NCI-H526 (cell line): ENCODE data around the gene ABCE1.
A peak's percentile ranks its signal among the peaks of the same experiment; 100 is the strongest.
"Not testable (repeated sequence)": the region's sequence is repeated elsewhere in the genome, so short reads cannot be mapped to it uniquely, and the experiment has no call there.

Experiments
- DNase-seq, 2 experiments: peaks; one replicate each; lab custom pipeline; 2025; lab: John Stamatoyannopoulos, UW

The ABCE1 gene

DNA sequence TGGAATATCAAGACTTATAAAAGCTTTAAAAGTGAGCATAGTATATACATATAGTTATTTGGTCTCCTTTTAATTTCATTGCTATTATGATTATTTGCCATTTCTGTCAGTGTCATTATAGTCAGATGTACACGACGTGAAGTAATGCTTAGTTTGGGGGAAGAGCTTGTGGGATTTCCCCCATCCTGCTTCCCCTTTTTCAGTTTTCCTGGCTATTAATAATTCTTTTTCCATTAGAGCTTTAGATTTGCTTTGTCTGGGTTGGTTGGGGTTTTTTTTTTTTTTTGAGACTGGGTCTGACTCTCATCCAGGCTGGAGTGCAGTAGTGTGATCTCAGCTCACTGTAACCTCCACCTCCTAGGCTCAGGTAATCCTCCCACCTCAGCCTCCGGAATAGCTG lies 5.4 kb downstream of the ABCE1 start:
- DNase-seq, result no peak

DNA sequence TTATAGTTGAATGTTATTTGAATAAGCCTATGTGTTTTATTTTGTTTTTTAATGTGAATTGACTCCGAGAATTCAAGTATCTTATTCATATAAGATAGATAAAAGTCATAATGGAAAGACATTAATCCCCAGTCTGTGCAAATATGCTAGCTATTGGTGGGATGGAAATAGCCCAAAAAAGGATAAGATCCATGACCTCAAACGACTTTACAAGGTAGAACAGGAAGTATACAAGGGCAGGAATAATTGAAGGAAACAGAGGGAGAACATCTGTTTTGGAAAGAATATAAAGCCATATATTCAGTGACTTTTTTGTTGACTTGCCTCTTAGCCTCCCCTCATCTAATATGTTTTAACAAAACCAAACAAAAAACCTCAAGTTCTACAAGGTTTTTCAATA lies 9.0 kb downstream of the ABCE1 start:
- DNase-seq, result no peak

DNA sequence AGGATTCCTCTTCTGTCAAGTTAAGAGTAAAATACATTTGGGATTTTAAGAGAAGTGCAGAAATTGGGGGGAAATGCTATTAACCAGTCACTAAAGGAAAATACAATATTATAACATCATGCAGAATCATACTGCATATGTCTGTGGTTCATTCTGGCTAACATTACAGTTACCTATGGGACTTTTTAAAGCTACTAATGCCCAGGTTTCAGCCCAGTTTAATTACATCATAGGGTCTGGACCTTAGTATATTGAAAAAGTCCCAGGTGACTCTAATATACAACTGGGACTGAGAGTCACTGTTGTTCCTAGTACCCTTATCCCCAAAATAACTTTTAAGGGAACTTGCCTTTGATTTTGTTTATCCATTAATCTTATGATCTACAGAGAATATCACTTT lies 10.0 kb downstream of the ABCE1 start:
- DNase-seq, result no peak

DNA sequence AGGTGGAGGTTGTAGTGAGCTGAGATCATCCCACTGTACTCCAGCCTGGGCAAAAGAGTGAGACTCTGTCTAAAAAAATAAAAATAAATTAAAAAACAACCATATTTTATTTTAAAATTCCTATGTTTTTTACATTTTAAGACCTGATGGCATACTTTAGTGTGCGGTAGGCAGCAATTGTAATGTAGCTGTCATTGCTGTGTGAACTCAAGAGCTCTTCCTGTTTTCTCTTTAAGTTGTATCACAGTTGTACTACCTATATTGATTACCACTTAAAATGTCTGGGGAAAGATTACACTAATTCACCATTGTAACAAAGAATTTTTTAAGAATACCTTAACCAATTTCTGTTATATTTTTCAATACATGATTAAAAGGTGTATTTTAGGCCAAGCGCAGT lies 27.3 kb downstream of the ABCE1 start:
- DNase-seq, result no peak

DNA sequence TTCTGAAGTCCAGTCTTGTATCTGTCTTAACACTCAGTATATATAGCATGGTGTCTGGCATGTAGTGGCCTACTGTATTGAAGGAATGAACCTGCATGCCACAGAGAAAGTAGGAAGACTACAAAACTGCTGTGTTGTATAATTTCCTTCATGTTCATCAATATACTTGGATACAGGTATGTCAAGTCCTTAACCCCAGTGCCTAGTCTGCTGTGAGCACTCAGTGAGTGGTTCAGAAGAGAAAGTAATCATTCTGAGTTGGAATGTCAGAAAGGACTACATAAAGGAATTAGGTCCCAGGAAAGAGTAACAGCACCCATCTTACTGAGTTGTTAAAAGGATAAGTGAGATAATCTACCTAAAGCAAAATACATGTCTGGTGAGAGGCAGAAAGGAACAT lies 32.0 kb downstream of the ABCE1 start:
- DNase-seq, result no peak

DNA sequence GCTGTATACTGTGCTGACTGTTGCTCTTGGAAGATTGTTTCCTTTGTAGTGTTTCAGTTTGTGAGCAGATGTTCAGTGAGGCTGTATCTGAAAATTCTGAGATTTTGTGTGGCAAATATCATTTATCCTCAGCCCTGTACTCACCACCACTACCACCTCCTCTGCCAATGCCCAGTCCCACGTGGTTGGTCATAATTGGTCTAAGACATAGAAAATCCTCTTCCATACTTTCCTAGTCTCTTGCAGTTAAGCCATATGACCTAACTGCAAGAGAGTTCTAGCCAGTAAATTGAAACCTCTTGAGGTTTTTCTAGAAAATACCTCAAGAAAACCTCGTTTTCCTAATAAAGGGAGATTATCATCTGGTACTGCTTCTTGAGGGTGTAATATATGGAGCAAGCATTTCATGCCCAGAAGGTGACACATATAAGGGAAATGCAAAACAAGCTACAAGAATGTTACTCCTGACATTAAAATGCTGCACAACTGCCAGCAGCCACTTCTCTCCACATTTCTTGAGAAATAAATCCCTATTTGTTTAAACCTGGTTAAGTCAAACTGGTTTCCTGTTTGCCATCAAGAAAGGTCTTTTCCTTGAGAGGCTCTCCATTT lies 32.8 kb downstream of the ABCE1 start:
- no peak for DNase-seq

DNA sequence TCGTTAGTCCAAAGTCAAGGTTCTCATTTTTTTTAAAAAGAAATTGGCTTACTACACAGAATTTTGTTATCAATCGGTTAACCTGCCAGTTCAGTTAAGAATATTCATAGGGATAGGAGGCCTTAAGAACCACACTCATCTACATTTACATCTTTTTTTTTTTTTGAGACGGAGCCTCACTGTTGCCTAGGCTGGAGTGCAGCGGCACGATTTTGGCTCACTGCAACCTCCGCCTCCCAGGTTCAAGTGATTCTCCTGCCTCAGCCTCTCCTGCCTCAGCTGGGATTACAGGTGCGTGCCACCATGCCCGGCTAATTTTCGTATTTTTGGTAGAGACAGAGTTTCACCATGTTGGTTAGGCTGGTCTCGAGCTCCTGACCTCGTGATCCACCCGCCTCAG lies 33.7 kb downstream of the ABCE1 start:
- no peak for DNase-seq

DNA sequence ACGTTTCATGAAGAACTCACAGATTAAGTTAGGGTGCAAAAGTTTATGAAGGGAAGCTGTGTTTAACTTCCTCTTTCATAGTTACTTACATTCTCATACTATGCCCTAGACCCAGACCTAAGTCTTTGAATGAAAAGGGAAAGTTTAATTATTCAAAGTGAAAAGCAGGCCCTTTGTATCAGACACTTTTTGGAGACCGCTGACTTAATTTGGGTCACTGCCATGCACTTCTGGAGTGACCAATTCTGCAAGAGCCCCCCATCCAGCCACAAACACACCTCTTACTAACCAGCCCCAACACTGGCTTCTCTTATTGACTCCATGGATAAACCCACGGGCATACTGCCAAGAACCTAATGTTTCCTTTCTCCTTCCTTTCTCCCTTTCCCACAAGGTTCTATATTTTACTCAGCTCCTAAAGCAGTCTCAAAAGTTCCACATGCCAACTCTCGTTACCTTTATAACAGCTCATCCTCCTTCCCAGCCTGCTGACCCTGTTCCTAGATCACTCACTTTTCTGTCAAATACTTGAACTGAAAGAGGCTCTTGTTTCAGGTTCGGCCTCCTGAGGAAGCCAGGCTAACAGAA lies 34.5 kb downstream of the ABCE1 start:
- no peak for DNase-seq

DNA sequence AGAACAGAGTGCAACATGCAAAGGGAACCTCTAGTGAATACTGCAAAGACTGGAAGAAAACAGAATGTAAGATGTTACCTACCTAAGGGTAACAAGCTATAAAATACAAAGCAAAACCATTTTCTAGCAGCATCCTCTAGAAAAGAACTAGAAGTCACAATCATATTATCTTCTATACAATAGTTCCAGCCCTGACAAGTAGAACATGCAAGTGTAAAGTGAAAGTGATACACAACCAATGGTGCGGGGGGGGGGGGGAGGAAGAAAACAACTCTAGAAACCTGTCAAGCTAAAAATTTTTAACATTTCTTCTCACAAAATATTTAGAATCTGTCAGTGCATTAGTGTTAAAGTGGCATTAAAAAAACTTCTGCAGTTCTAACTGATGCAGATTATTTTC lies 38.1 kb downstream of the ABCE1 start:
- DNase-seq, result not testable (repeated sequence)

DNA sequence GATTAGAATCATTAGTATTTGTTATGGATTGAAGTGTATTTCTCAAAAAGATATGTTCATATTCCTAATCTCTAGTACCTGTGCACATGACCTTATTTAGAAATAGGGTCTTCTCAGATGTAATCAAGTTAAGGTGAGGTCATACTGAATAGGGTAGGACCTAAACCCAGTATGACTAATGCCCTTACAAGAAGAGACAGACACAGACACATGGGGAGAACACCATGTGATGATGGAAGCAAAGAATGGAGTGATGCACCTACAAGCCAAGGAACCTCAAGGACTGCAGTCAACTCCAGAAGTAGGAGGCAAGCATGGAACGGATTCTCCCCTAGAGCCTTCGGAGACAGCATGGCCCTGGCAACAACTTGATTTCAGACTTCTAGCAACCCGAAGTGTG lies 50.9 kb downstream of the ABCE1 start:
- DNase-seq, result no peak

DNA sequence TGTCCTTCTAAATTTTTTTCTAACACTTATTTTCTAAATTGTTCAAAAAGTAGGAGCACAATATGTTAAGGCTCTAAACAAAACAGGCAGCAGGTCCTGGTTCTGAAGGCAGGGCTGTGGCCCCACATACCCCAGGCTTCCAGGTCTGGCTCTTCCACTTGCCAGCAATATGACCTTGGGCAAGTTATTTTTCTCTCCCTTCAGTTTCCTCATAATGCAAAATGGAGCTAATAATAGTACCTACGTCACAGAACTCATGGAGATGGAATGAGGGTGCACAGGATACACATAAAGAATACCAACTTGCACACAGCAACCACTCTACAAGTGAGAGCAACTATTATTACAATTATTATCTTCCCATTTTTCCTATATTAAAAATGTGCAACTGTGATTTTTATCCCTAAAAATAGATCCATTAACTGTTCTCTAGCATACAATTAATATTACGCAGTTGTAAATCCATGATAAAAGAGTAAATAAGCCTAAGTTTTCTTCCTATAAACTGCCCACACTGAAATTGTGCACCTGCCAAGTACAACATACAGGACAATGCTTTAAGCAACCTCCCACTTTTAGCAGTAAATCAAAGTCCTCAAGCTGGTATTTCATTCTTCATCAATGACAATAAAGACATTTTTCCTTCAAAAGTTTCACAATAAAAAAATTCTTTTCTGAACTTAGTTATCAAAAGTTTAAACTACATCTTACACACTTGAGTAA lies 55.2 kb downstream of the ABCE1 start:
- no peak for DNase-seq

DNA sequence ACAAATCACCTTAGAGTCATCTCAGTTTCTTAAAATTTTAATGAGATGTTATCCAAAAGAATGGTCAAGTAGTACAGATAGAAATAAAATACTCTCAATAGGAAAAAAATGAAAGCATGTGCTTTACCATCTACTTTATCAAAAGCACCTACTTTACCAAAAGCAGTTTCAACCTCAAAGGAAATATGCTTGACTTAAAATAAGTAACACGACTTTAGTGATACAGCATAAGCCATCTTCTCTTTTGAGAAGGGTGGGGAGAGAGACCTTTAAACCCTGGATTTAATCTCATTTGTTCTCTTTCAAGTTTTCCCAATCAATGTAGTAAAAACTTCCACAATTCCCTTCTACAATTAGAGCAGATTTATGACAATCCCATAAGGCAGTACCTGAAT lies 55.8 kb downstream of the ABCE1 start:
- no peak for DNase-seq

DNA sequence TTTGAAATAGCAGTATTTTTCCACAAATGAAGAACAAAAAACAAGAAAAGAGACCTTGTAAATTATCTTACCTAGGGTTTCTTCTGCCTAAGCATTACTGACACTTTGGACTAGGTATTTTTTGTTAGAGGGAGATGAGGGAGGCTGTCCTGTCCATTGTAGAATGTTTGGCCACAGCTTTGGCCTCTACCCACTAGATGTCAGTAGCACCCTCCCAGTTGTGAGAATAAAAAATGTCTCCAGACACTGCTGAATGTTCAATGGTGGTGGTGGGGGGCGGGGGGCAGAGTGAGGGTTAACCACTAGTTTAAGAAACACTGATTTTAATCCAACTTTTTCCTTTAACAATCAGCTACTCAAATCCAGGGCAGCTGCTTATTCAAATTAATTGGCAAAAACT lies 56.5 kb downstream of the ABCE1 start:
- peak in 1 of 2 experiments; percentile 18 for DNase-seq

DNA sequence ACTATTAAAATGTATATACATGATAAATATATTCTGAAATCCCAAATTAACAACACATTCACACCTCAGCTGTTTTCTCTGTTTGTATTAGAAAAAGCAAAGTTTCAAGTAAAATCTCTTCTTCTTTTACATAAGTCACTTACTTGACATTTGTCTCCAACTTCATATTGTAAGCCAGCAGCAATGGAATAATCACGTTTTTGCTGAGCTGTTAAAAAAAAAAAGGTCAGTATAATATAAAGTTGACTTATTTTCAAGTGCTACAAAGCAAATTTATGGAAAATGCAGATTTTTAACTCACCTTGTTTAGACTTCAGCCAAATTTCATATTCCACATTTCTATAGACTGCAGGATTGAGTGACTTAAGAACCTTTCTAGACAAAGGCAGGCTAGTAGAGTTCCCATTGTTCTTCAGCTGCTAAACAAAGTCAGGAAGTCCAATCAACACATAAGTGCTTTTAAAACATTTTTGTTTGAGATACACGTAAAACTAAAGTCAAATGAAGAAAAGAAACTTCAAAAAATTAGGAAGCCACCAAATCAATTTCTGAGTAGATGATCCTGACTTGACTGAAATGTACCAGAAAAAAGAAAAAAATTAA lies 57.3 kb downstream of the ABCE1 start:
- DNase-seq, result no peak

DNA sequence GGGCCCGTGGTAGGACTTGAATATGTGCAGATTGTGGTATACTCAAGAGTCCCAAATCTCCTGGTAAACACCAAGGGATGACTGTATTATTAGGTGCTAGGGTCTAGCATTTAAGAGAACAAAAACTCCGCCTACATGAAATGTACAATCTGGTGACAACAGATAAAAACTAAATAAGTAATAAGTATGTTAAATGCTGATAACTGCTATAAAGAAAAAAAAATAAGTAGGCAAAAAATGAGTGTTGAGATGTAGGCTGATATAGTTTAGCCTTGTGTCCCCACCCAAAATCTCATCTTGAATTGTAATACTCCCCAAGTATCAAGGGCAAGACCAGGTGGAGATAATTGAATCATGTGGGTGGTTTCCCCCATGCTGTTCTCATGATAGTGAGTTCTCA lies 58.9 kb downstream of the ABCE1 start:
- no peak for DNase-seq

DNA sequence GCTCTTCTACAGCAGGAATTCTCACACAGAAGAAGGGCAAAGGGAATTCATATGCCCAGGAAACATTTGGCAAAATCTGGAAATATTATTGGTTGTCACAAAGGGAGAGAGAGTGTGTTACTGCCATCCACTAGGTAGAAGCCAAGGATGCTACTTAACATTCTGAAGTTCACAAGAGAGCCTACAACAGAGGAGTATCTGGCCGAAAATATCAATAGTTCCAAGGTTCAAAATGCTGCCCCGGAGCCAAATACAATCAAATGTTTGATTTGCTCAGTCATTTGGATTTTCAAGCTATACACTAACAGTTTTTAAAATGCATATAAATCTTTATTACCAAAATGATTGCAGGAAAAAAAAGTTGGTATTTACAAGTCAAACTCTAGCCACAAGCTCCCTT lies 63.4 kb downstream of the ABCE1 start:
- no peak for DNase-seq

DNA sequence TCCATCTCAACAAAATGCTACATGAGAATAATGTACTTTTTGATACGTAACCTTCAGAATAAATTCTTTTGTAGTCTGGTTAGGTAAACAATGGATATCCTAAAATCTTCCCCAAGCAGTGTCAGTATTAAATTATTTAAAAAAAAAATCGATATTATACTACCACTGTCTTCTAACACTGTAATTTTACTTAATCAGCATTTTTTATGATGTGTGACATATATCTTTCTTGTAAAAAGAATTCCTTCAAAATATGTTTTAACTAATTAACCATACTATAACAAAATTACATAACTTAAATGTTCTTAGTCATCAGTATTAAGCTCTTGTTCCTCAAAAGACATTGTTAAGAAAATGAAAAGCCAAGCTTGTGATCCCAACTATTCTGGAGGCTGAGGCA lies 69.8 kb downstream of the ABCE1 start:
- no peak for DNase-seq

DNA sequence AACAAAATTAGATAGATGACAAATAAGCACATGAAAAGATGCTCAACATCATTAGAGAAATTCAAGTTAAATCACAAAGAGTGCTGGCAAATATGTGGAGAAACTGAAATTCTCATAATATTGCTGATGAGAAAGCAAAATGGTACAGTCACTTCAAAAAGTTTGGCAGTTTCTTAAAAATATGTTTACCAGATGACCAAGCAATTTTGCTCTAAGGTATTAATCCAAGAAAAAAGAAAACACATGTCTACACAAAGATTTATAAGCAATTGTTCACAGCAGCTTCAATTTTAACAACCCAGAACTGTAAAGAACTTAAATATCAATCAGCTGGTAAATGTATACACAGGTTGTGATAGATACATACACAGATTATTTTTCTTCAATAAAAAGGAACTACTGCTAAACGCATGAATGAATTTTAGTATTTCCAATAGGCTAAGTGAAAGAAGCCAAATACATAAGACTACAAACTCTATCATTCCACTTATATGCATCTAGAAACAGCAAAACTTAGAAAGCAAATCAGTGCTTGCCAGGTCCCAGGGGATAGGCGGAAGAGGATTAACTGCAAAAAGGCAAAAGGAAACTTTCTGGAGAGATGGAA lies 70.6 kb downstream of the ABCE1 start:
- no peak for DNase-seq

DNA sequence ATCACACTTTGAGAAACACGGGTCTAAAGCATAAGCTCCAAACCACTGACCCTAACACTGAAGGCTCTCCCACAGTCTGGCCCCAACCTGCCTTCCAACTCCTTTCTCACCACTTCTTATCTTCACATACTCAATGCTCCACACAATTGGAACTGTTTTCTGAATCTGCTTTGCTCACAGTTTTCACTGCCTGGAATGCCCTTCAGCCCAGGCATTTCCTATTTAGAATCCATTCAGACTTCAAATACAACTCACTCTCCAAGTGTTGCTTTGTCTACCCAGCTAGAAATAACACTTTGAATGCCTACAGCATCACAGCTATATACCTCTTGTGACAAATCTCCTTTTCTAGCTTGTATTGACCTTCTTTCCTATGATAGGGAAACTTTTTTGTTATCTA lies 72.1 kb downstream of the ABCE1 start:
- DNase-seq, result no peak

DNA sequence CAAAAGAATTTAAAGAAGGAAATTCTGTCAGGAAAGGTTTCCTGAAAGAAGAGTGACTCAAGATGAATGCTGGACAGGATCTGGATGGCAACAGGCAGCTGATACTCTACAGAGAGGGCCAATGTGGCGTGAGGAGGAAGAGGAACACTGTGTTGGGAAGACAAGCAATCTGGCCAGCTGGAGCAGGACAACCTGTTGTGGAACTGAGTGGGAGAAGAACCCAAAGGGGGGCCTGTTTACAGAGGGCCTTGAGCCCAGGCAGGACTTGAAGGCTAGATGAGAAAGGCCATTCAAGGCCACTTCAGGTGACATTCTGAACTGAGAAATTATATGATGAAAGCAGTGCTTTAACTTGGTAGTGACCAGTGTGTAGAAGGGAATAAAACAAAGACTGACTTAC lies 73.8 kb downstream of the ABCE1 start:
- no peak for DNase-seq

DNA sequence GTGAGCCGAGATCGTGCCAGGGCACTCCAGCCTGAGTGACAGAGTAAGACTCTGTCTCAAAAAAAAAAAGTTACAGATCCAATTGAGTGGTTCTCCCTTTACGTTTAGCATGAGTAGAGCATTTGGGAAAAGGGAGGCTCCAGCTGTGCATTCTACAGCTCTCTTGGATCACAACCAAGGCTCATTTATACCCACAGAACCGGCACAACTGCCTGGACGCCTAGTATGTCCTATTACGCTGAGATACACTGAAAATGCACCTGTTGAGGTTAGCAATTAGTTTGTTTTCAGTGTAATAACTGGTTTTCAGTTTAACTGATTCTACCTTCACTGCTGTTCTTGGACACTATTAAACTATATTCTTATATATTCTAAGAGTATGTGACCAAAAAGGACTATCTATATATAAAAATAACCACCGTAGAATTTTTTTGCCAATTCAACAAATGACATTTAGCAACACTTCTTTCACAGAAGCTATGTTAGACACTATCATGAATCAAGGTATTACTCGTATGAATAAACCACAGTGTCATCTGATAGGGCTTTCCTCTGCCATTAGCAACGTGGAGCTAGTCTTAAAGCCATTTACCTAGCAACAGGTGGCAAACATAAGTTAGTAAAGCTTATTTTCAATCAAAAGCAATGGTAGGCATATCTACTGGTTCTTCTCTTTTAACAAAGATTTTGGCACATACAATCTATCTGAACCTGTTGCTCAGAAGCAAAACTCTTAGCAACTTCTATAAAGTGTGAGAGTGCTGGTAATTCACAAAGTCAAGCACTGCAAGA lies 78.7 kb downstream of the ABCE1 start:
- DNase-seq, result peak in 1 of 2 experiments; percentile 2

DNA sequence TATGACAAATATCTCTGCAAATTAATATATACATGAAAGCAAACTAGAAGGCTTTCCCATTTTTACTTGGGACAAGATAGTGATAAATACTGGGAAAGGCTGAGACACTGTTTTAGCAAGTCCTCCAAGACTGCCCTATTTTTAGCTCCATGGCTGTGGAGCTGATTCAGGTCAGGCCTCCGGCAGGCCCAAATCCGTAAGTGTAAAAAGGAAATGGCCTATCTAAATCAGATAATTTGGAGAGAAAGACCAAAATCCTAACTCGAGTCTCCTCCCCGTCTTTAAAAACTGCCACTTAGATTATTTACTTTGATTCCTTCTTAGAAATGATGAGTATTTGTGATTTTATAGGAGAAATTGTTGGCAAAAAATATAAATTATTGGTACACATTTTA lies 79.4 kb downstream of the ABCE1 start:
- no peak for DNase-seq
